PC-3 (cell line): ENCODE measurements around the gene ELL2. TPM values are rescaled to one million over a fixed set of nuclear protein-coding genes. Genes with fewer than 3 reads are reported as not detected.
"Not testable (repeated sequence)": the region's sequence is repeated elsewhere in the genome, so short reads cannot be mapped to it uniquely, and the experiment has no call there.

Source experiments
- ATAC-seq: fragments of 200-7000 bp; cut with Tn5 transposase; 2 replicates; pipeline ENCODE4 v1.9.1; 2020; ENCODE audit warnings: mild to moderate bottlenecking, moderate library complexity
- BruUV-seq: library from RNA; stranded (reverse); fragments of 400-500 nt; replicated peaks from 2 replicates; lab custom pipeline; 2021; lab: Mats Ljungman, UMichigan
- CTCF ChIA-PET: fragments of 300-600 bp; sonication (Branson Sonifier 250); formaldehyde crosslinking; loops from one replicate; lab custom pipeline; 2022; ENCODE audit warnings: antibody characterized with exemption; lab: Charles Lee
- POLR2A ChIA-PET: fragments of 300-600 bp; sonication (Branson Sonifier 250); formaldehyde crosslinking; loops from one replicate; lab custom pipeline; 2022; ENCODE audit warnings: antibody characterized with exemption; ENCODE audit not compliant: unreplicated experiment; lab: Charles Lee
- DNase-seq: peaks from one replicate; pipeline ENCODE4 v3.0.0-alpha.2; 2015
- H2AFZ ChIP-seq: fragments of 300-600 bp; sonication (generic); 2 replicates; pipeline ENCODE4 v1.6.0; 2016; ENCODE audit warnings: antibody characterized with exemption, low read length
- H3F3A ChIP-seq: fragments of 300-600 bp; sonication (generic); one replicate; pipeline ENCODE4 v1.6.0; 2017; ENCODE audit warnings: antibody characterized with exemption, low read length, control low read depth, mild to moderate bottlenecking; ENCODE audit not compliant: unreplicated experiment
- H3K27ac ChIP-seq: fragments of 300-600 bp; sonication (generic); 2 replicates; pipeline ENCODE4 v1.5.1; 2016; ENCODE audit warnings: mild to moderate bottlenecking, low read length
- H3K27me3 ChIP-seq: fragments of 300-600 bp; sonication (generic); 2 replicates; pipeline ENCODE4 v1.6.1; 2016; ENCODE audit warnings: low read length, mixed read lengths
- H3K36me3 ChIP-seq: fragments of 300-600 bp; sonication (generic); 2 replicates; pipeline ENCODE4 v1.6.1; 2016; ENCODE audit warnings: low read depth, mixed run types, low read length, mixed read lengths
- H3K4me1 ChIP-seq: fragments of 300-600 bp; sonication (generic); 2 replicates; pipeline ENCODE4 v1.5.1; 2016; ENCODE audit warnings: low read length; ENCODE audit not compliant: insufficient read depth
- H3K4me2 ChIP-seq: fragments of 300-600 bp; sonication (generic); 2 replicates; pipeline ENCODE4 v1.6.0; 2016; ENCODE audit warnings: low read length
- H3K4me3 ChIP-seq: fragments of 300-600 bp; sonication (generic); 2 replicates; pipeline ENCODE4 v1.5.1; 2016; ENCODE audit warnings: mild to moderate bottlenecking, low read length, mixed read lengths
- H3K79me2 ChIP-seq: fragments of 300-600 bp; sonication (generic); 2 replicates; pipeline ENCODE4 v1.6.1; 2017; ENCODE audit warnings: low read length, mixed read lengths
- H3K9ac ChIP-seq: fragments of 300-600 bp; sonication (generic); 2 replicates; pipeline ENCODE4 v1.6.0; 2016; ENCODE audit warnings: mild to moderate bottlenecking, low read length
- H3K9me2 ChIP-seq: fragments of 300-600 bp; sonication (generic); replicated peaks from 2 replicates; pipeline ENCODE4 v1.6.1; 2016; ENCODE audit warnings: mixed run types, low read length, mixed read lengths
- H3K9me3 ChIP-seq: fragments of 300-600 bp; sonication (generic); 2 replicates; pipeline ENCODE4 v1.6.1; 2016; ENCODE audit warnings: low read length, mixed read lengths
- H4K20me1 ChIP-seq: fragments of 300-600 bp; sonication (generic); 2 replicates; pipeline ENCODE4 v1.6.1; 2016; ENCODE audit warnings: low read length, mixed read lengths
- EZH2 ChIP-seq: fragments of 300-600 bp; sonication (generic); IDR thresholded peaks from one replicate; pipeline ENCODE4 v1.6.1; 2017; ENCODE audit warnings: antibody characterized with exemption, mild to moderate bottlenecking, low read length; ENCODE audit not compliant: unreplicated experiment
- EZH2phosphoT487 ChIP-seq: fragments of 300-600 bp; sonication (generic); IDR thresholded peaks from 2 replicates; pipeline ENCODE4 v1.6.1; 2018; ENCODE audit warnings: mild to moderate bottlenecking, antibody characterized with exemption, low read length, borderline replicate concordance
- intact Hi-C: fragments of 100-400 bp; cut with micrococcal nuclease; formaldehyde crosslinking; loops from 2 replicates; pipeline ENCODE4 v1.9.0; 2023
- total RNA-seq: library from RNA; depleted of rRNA; stranded (reverse); fragments of >200 nt; gene quantifications from 2 replicates; pipeline ENCODE4 v1.2.3, GENCODE V29; 2014
- TF ChIP-seq, protein P1 (sequence below): fragments of 300-600 bp; sonication (generic); conservative IDR thresholded peaks from 2 replicates; pipeline ENCODE4 v1.5.1; 2017; ENCODE audit warnings: antibody characterized with exemption, low read depth, mild to moderate bottlenecking, low read length

ELL2 gene
- total RNA-seq, 1 experiment from 2014 or later = 72.2 TPM

DNA sequence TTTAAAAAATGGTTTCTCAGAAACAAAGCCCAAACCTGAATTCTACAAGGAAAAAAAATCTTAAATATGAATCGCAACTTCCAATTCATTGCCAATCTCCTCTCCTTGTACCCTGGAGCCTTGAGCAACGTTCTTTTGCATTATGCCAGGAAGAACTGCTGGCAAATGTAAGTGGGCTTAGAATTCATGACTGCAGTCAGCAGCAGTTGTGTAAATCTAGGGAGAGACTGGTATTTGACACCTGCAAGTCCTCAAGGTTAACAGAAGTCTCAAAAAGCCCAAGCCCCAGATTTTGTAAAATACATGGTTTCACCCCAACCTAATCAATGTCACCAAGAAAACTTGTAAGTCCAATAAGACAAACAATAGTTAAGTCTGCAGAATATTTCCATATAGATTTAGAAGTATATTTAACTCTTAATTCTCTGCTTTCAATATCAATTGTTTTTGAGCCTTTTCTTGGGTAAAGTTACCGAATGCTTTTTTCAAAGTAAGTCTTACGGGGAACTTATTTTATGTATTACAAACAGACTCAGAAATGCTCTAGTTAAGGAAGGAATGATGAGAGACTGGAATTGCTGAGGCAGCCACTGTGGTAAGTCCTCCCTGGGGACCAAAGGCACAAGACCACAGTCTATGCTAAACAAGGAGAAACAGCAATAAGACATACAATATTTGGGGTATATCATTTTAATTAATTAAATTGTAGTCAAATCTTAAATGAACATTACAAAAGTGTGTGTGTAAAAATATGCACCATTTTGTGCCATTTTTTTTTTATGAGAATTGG, 31.3 kb downstream of the ELL2 start:
- Histone ChIP-seq H3F3A (no peaks in the 10 kb centered on the region), H3K9me3 (no peaks in the 10 kb centered on the region), H2AFZ (no peak overlapping the region), H3K9ac (no peak overlapping the region), H3K4me1 (0 out of 2 replicates have a peak, but pooled peaks cover 5% of the 10 kb centered on the region), H3K27ac (no peak overlapping the region), H3K4me2 (no peak overlapping the region), H3K27me3 (no peaks in the 10 kb centered on the region), H3K79me2 (peaks cover 83% of the 10 kb centered on the region), H3K36me3 (peaks cover 18% of the 10 kb centered on the region), H3K9me2 (no peaks in the 10 kb centered on the region), H4K20me1 (peaks cover 13% of the 10 kb centered on the region; the same call in 1 of the 2 replicates), H3K4me3 (no peak overlapping the region)
- intact Hi-C loops = no loop called here
- CTCF ChIA-PET = no interaction called here
- POLR2A ChIA-PET = no interaction called here
- TF ChIP-seq EZH2phosphoT487 (no peak), EZH2 (no peak)
- TF ChIP-seq, protein P1, sequence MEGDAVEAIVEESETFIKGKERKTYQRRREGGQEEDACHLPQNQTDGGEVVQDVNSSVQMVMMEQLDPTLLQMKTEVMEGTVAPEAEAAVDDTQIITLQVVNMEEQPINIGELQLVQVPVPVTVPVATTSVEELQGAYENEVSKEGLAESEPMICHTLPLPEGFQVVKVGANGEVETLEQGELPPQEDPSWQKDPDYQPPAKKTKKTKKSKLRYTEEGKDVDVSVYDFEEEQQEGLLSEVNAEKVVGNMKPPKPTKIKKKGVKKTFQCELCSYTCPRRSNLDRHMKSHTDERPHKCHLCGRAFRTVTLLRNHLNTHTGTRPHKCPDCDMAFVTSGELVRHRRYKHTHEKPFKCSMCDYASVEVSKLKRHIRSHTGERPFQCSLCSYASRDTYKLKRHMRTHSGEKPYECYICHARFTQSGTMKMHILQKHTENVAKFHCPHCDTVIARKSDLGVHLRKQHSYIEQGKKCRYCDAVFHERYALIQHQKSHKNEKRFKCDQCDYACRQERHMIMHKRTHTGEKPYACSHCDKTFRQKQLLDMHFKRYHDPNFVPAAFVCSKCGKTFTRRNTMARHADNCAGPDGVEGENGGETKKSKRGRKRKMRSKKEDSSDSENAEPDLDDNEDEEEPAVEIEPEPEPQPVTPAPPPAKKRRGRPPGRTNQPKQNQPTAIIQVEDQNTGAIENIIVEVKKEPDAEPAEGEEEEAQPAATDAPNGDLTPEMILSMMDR = no peak
- no TSS peak for BruUV-seq
- no peak for ATAC-seq
- no peak for DNase-seq

DNA sequence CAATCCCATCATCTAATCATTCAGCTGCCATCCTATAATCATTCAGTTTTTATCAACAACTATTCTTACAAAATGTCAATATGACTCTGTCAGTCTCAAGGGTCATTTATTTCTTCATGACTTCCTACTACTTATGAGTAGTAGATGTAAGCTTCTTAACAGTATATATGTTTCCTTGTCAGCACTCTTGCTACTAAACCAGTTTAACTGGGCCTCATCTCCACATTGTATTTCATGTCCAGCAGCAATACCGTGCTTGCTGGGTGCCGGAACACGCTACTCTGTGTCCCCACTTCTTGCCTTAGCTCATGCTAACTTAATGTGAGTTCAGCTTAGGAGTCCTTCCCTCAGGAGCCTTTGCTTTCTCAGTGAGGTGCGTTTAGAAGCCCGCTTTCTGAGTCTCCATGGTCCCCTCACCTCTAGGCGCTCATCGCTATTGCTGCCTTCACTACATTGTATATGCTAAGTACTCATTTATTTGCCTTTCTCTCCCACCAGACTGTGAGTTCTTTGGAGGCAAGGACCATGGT, 32.9 kb downstream of the ELL2 start:
- H3K4me1 ChIP-seq = 0 out of 2 replicates have a peak, but pooled peaks cover 5% of the 10 kb centered on the region
- no peak for TF ChIP-seq EZH2phosphoT487
- no peak overlapping the region for H3K4me2 ChIP-seq
- no peak overlapping the region for H2AFZ ChIP-seq
- H3K9ac ChIP-seq = no peak overlapping the region
- ChIA-PET CTCF (no interaction called here), POLR2A (no interaction called here)
- no peaks in the 10 kb centered on the region for H3K27me3 ChIP-seq
- H3K4me3 ChIP-seq = no peak overlapping the region
- H3K27ac ChIP-seq = no peak overlapping the region
- no TSS peak for BruUV-seq
- H3K36me3 ChIP-seq = peaks cover 22% of the 10 kb centered on the region
- ATAC-seq (no peak), DNase-seq (no peak)
- H3K79me2 ChIP-seq = peaks cover 83% of the 10 kb centered on the region
- H3K9me3 ChIP-seq = no peaks in the 10 kb centered on the region
- intact Hi-C loops = no loop called here
- no peaks in the 10 kb centered on the region for H3K9me2 ChIP-seq
- peaks cover 13% of the 10 kb centered on the region; the same call in 1 of the 2 replicates for H4K20me1 ChIP-seq
- H3F3A ChIP-seq = no peaks in the 10 kb centered on the region

DNA sequence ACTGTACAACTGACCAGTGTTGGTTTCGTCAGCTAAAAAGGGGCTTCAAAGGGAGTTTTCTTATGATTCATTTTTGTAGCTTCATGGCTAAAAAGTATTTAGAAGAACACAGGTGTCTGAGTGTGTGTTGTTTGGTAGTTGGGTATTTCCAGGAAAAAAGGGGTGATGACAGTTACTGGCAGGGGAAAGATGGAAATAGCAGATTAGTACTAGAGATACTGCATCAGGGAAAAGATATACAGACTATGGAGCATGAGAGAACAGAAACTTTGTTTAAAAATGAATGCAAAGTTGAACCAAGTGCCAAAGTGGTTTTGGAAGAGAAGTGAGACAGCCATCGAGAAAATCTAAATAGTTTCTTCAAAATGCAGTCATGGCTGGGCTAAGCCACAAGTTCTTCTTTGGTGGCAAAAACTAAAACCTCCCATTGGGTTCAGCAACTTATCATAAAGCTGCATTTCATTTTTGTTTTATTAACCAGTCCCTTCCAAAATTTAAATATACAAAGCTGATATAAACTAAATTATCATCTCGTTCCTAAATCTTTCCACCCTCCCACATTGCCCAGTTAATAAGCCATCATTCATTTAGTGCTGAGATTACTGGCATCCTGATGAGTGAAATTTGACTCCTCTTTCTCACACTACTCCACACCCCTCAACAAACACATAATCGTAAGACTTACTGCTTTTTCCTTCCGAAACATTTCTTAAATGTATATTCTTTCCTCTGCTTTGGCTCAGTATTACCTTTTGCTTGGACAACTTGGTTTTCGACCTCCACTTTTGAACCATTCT, 33.5 kb downstream of the ELL2 start:
- Histone ChIP-seq H3K4me1 (0 out of 2 replicates have a peak, but pooled peaks cover 5% of the 10 kb centered on the region), H3K27ac (no peak overlapping the region), H3K4me2 (no peak overlapping the region), H3K9me2 (no peaks in the 10 kb centered on the region), H4K20me1 (peaks cover 13% of the 10 kb centered on the region; the same call in 1 of the 2 replicates), H3K9ac (no peak overlapping the region), H2AFZ (no peak overlapping the region), H3K4me3 (no peak overlapping the region), H3F3A (no peaks in the 10 kb centered on the region), H3K79me2 (peaks cover 83% of the 10 kb centered on the region), H3K27me3 (no peaks in the 10 kb centered on the region), H3K36me3 (peaks cover 22% of the 10 kb centered on the region), H3K9me3 (no peaks in the 10 kb centered on the region)
- POLR2A ChIA-PET = no interaction called here
- TF ChIP-seq EZH2 (no peak), EZH2phosphoT487 (no peak)
- TF ChIP-seq, protein P1 = no peak
- intact Hi-C loops = no loop called here
- DNase-seq (no peak), ATAC-seq (no peak)
- CTCF ChIA-PET = no interaction called here
- BruUV-seq = no TSS peak

DNA sequence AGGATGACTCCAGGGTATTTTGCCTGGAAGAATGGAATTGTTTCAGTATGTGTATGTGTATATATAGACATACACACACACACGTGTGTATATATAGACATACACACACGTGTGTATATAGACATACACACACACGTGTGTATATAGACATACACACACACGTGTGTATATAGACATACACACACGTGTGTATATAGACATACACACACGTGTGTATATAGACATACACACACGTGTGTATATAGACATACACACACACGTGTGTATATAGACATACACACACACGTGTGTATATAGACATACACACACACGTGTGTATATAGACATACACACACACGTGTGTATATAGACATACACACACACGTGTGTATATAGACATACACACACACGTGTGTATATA, 34.4 kb downstream of the ELL2 start:
- H3K36me3 ChIP-seq = peaks cover 22% of the 10 kb centered on the region
- BruUV-seq, H3K4me2 ChIP-seq: not testable (repeated sequence)

More for the DNA sequence above, 34.4 kb downstream of the ELL2 start:
- H3K27ac ChIP-seq, POLR2A ChIA-PET, H3K27me3 ChIP-seq, H3K4me1 ChIP-seq, H3F3A ChIP-seq, H3K9me3 ChIP-seq, ATAC-seq, H3K4me3 ChIP-seq, DNase-seq, CTCF ChIA-PET, H2AFZ ChIP-seq, H3K9ac ChIP-seq, intact Hi-C loops, H3K9me2 ChIP-seq: not testable (repeated sequence)
- H4K20me1 ChIP-seq = peaks cover 11% of the 10 kb centered on the region; the same call in 1 of the 2 replicates
- peaks cover 83% of the 10 kb centered on the region for H3K79me2 ChIP-seq
